Fibroblast of lung (primary cell): ENCODE data around the gene C1QTNF8.

Experiments
- CTCF ChIP-seq, 2 donors: IDR thresholded peaks in 1 of 2; conservative IDR thresholded peaks in 1 of 2; 1 replicate in 1 of 2; 2 replicates in 1 of 2; pipeline ENCODE4 v1.5.1; 2011 to 2012; ENCODE audit warnings: low read length in 2 of 2, control low read depth in 1 of 2, inconsistent platforms in 1 of 2, low read depth in 1 of 2, mild to moderate bottlenecking in 1 of 2
- EZH2 ChIP-seq: IDR thresholded peaks from 2 replicates; pipeline ENCODE4 v1.5.1; 2012; ENCODE audit warnings: low read length, control low read depth, mild to moderate bottlenecking; ENCODE audit errors: missing control alignments

GRCh38 chr16:1057252-1057932 is 38.7 kb downstream of the C1QTNF8 start:
- TF ChIP-seq CTCF (conservative IDR thresholded peaks at IDR 0.05 in 1 of 2, IDR thresholded peaks at IDR 0.05 in 1 of 2; ENCODE audit: low read depth in 1 of 2, low read length in 2 of 2) (peak; percentile 23 to 56), EZH2 (no peak)
